ENCODE data around the gene TNFSF13. TPM values are rescaled to one million over a fixed set of nuclear protein-coding genes. Genes with fewer than 3 reads are reported as not detected.

Gene TNFSF13, protein sequence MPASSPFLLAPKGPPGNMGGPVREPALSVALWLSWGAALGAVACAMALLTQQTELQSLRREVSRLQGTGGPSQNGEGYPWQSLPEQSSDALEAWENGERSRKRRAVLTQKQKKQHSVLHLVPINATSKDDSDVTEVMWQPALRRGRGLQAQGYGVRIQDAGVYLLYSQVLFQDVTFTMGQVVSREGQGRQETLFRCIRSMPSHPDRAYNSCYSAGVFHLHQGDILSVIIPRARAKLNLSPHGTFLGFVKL
- 1 to 10 TPM; 1.0 to 1.1 TPM for total RNA-seq

- CTCF ChIA-PET, result interaction anchor here (0.8 to 2.9 kb wide), 5 partner anchors 21 to 122 kb away, joined by 3 to 7 read pairs (median 3); partner anchors contain the start of genes CD68 and FXR2
- POLR2A ChIA-PET, result no interaction called here
Observed at GRCh38 chr17:7558544-7559319, at the start of gene TNFSF13. TNFSF13 (plus strand) TSS chr17:7558750; CDS start chr17:7559040, 290 bp downstream.

- ChIA-PET POLR2A (no interaction called here), CTCF (interaction anchor here (1.1 to 3.0 kb wide), 2 partner anchors 52 to 153 kb away, joined by 3 to 11 read pairs; partner anchors contain the start of genes SENP3 and TMEM95)
Observed at GRCh38 chr17:7508846-7509245, 49.7 kb upstream of the TNFSF13 start.

- POLR2A ChIA-PET, result no interaction called here
- CTCF ChIA-PET, result interaction anchor here (1.0 to 1.1 kb wide), 2 partner anchors 42 to 155 kb away, joined by 3 read pairs; partner anchors contain the start of gene TMEM95
Observed at GRCh38 chr17:7509937-7510336, 48.6 kb upstream of the TNFSF13 start.

- POLR2A ChIA-PET, result no interaction called here
- CTCF ChIA-PET, result no interaction called here
Observed at GRCh38 chr17:7511108-7511507, 47.4 kb upstream of the TNFSF13 start.

GRCh38 chr17:7512105-7512504, 46.4 kb upstream of the TNFSF13 start:
- POLR2A ChIA-PET, result no interaction called here

GRCh38 chr17:7512824-7513540, 45.6 kb upstream of the TNFSF13 start:
- POLR2A ChIA-PET, result interaction anchor here (0.5 kb wide), 1 partner anchor 39 kb away, joined by 4 read pairs; no protein-coding TSS in a partner anchor

More at GRCh38 chr17:7512105-7512504, 46.4 kb upstream of the TNFSF13 start:
- CTCF ChIA-PET, result no interaction called here

GRCh38 chr17:7513850-7514419, 44.6 kb upstream of the TNFSF13 start:
- POLR2A ChIA-PET, result no interaction called here

More at GRCh38 chr17:7512824-7513540, 45.6 kb upstream of the TNFSF13 start:
- CTCF ChIA-PET, result interaction anchor here (0.9 to 4.0 kb wide), 5 partner anchors 10 to 174 kb away, joined by 4 to 36 read pairs (median 4); partner anchors contain the start of genes SENP3 and TP53

DNA sequence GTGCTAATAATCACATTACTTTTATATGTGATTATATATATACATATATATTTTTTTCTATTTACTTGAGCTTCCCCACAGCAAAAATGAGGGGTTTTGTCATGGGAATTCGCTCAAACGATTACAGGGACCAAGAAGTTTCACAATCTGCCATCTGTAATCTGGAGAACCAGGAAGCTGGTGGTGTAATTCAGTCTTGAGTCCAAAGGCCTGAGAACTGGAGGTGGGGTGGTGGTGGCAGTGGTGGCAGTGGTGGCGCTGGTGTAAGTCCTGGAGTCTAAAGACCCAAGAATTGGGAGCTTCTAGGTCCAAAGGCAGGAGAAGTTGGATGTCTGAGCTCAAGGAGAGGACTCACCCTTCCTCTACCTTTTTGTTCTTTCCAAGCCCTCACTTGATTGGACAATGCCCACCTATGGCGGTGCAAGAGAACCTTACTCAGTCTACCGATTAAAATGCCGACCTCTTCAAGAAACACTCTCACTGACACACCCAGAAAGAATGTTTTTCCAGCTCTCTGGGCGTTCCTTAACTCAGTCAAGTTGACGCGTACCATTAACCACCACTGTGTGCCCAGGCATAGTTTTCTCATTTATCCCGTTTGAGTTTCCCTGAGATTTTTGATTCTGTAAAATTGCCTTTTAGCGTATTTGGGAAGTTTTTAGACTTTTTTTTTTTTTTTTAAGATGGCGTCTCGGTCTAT, 42.5 kb upstream of the TNFSF13 start:
- ChIA-PET CTCF (interaction anchor here (0.6 to 4.0 kb wide), 11 partner anchors 22 to 526 kb away, joined by 3 to 36 read pairs (median 4); partner anchors contain the start of genes SENP3, SOX15 and TNFSF12), POLR2A (interaction anchor here (0.6 to 1.0 kb wide), 3 partner anchors 31 to 45 kb away, joined by 3 to 6 read pairs (median 4); no protein-coding TSS in a partner anchor)

More at GRCh38 chr17:7513850-7514419, 44.6 kb upstream of the TNFSF13 start:
- CTCF ChIA-PET, result interaction anchor here (0.7 to 4.0 kb wide), 11 partner anchors 9 to 173 kb away, joined by 3 to 36 read pairs (median 4); partner anchors contain the start of genes NLGN2, SENP3, TNFSF13 and TP53

DNA sequence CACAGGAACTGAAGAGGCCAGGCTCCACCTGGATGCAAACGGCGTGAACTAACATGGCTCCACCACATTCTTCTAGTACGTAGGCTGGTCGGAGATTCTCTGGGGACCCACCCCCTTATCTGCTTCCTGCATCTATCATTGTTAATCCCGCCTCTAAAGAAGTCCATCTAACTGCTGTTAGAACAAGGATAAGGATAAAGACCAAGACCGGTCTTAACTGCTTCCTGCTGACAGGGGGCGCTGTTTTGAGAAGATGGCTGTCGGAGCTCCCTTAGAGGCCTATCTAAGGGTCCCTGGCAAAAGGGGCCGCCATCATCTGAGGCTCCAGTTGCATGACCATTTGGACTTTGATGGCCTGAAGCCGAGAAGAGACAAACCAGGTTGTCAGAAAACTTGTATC, 35.5 kb upstream of the TNFSF13 start:
- POLR2A ChIA-PET, result interaction anchor here (0.7 kb wide), 1 partner anchor 182 kb away, joined by 3 read pairs; no protein-coding TSS in a partner anchor
- CTCF ChIA-PET, result interaction anchor here (0.7 to 2.7 kb wide), 10 partner anchors 8 to 61 kb away, joined by 3 to 29 read pairs (median 4); partner anchors contain the start of genes MPDU1, SENP3, SLC35G6 and TNFSF12

GRCh38 chr17:7528842-7529241, 29.7 kb upstream of the TNFSF13 start:
- POLR2A ChIA-PET, result no interaction called here

DNA sequence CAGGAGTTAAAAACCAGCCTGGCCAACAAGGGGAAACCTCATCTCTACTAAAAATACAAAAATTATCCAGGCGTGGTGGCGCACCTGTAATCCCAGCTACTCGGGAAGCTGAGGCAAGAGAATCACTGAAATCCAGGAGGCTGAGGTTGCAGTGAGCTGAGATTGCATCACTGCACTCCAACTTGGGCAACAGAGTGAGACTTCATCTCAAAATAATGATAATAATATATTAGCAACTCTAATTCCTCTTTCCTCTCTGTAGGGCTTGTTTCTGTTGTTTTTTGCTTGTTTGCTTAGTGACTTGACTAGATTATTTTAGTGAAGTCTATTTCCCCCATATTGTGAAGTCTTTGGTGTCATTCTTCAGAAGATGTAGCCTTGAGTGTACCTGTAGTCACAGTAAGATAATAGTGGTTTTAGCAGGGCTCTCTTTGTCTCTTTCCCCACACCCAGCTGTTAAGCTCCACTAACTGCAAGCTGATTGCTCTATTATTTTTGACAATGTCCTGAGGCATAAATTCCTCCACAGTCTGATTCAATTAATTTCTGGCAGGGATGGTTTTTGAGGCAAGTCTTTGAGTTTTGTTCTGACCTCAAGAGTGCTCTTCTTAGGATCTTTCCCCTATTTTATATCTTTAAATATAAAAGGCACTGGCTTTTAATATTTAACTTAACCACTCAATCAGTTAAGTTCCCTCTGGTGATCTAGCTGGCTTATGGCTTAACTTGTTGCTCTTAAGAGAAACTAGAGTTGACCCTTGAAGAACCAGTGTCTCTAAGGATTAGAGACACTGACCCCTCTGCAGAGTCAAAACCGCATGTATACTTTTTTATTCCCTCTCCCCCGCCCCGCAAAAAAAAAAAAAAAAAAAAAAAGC, 28.3 kb upstream of the TNFSF13 start:
- POLR2A ChIA-PET, result no interaction called here
- CTCF ChIA-PET, result no interaction called here

More at GRCh38 chr17:7528842-7529241, 29.7 kb upstream of the TNFSF13 start:
- CTCF ChIA-PET, result no interaction called here

- ChIA-PET CTCF (interaction anchor here (0.9 to 1.2 kb wide), 2 partner anchors 22 to 23 kb away, joined by 3 to 5 read pairs; no protein-coding TSS in a partner anchor), POLR2A (no interaction called here)
Observed at GRCh38 chr17:7538050-7538449, 20.5 kb upstream of the TNFSF13 start.

GRCh38 chr17:7538891-7539545, 19.5 kb upstream of the TNFSF13 start:
- ChIA-PET CTCF (interaction anchor here (1.2 kb wide), 1 partner anchor 21 kb away, joined by 3 read pairs; no protein-coding TSS in a partner anchor), POLR2A (interaction anchor here (0.6 kb wide), 1 partner anchor 109 kb away, joined by 3 read pairs; no protein-coding TSS in a partner anchor)

- ChIA-PET CTCF (interaction anchor here (0.6 kb wide), 1 partner anchor 84 kb away, joined by 3 read pairs; no protein-coding TSS in a partner anchor), POLR2A (no interaction called here)
Observed at GRCh38 chr17:7541074-7541621, 17.4 kb upstream of the TNFSF13 start.

DNA sequence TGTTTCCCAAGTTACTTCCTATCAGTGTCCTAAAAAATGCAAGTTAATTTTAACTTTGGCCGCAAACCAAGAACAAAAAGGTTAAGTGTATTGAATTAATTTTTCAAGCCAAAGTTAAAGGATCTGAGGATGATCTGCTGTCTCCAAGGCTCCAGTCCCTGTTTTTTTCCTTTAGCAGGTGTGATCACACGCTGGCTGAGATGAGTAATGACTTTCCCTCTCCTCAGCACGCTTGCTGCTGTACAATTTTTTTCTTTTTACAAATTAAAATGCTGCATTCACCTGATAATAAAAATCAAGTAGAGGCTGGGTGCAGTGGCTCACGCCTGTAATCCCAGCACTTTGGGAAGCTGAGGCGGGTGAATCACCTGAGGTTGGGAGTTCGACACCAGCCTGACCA, 13.6 kb upstream of the TNFSF13 start:
- ChIA-PET CTCF (interaction anchor here (2.2 kb wide), 1 partner anchor 16 kb away, joined by 5 read pairs; the partner anchor contains the start of gene SENP3), POLR2A (no interaction called here)

Measured in activated CD8-positive, alpha-beta memory T cell treated with anti-CD3 and anti-CD28 coated beads for 36 hours (primary cell).